GM19035 (cell line): ENCODE results near the gene RNASEH2A.
"Not testable (repeated sequence)": the region's sequence is repeated elsewhere in the genome, so short reads cannot be mapped to it uniquely, and the experiment has no call there.

Experiments
- ATAC-seq: cut with Tn5 transposase; IDR thresholded peaks from one replicate; pipeline ENCODE4 v1.9.1; 2021; ENCODE audit not compliant: unreplicated experiment

RNASEH2A gene

DNA sequence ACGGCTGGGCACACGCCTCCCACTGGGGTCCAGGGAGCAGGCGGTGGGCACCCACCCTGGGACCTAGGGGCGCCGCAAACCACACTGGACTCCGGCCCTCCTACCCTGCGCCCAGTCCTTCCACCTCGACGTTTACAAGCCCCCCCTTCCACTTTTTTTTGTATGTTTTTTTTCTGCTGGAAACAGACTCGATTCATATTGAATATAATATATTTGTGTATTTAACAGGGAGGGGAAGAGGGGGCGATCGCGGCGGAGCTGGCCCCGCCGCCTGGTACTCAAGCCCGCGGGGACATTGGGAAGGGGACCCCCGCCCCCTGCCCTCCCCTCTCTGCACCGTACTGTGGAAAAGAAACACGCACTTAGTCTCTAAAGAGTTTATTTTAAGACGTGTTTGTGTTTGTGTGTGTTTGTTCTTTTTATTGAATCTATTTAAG lies 13.5 kb upstream of the RNASEH2A start:
- ATAC-seq = no peak

DNA sequence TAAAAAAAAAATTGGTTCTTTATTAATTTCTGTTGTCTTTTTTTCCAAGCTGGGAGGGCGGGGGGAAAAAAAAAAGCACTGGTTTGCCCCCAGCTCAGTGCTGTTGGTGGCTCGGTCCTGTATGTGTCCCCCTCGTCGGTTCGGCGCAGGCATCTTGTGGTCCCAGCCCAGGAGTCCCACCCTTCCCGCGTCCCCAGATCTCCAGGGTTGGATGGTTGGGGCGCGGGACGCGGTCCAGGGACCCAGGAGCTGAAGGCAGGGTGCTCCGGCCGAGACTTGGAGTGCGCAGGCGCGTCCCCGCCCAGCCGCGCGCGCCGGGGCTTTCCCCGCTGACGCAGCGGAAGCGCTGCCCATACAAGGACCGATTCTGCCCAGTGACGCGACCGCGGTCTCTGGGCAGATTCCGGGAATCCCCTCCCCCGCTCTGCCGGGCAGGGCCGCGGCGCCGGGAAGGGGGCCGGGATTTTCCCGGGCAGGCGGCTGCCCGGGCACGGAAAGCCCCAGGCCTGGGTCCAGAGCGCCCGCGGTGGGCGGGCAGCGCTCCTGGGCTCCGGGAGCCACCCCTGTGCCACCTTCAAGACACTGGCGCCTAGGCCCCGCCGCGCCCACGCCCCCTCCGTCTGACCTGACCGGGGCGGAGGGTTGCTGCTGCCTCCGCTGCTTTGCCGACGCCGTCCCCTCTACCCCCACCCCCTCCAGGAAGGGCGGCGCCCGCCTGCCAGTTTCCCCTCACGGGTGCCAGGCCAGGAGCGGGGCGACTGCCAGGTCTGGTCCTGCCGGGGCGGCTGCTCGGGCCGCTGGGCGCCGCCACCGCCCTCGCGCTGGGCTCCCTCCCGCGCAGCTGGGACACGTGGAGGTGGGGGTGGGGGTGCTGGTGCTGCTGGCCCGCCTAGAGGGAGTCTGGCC lies 12.8 kb upstream of the RNASEH2A start:
- peak; percentile 34 for ATAC-seq

DNA sequence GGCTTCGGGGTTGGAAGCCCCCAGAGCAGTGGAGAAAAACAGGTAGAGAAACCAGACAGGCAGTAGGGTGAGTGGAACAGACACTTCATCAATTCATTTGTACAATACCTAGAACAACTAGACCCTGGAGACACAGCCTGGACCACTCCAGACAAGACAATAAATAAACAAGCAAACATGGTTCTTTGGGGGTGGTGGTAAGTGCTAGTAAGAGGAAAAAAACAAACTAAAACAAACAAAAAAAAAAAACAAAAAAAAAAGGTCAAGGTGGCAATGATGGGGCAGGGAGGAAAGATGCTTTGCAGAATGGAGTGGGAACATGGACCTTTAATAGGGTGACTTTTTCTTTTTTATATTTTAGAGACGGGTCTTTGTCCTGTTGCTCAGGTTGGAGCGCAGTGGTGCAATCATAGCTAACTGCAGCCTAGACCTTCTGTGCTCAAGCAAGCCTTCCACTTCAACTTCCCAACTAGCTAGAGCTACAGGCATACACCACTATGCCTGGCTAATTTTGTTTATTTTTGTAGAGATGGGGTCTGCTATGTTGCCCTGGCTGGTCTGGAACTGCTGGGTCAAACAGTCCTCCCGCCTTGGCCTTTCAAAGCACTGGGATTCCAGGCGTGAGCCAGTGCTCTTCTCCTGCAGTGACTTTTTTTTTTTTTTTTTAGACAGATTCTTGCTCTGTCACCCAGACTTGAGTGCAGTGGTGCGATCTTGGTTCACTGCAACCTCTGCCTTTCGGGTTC lies 12.0 kb upstream of the RNASEH2A start:
- ATAC-seq = no peak

DNA sequence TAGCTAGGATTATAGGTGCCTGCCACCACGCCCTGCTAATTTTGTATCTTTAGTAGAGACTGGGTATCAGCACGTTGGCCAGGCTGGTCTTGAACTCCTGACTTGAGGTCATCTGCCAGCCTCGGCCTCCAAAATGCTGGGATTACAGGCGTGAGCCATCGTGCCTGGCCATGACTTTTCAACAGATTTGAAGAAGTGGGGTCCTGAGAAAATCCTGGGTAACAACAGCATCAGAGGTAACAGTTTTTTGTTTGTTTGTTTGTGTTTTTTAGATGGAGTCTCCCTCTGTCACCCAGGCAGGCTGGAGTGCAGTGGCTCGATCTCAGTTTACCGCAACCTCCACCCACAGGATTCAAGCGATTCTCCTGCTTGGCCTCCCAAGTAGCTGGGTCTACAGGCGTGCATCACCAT lies 11.4 kb upstream of the RNASEH2A start:
- ATAC-seq = no peak

DNA sequence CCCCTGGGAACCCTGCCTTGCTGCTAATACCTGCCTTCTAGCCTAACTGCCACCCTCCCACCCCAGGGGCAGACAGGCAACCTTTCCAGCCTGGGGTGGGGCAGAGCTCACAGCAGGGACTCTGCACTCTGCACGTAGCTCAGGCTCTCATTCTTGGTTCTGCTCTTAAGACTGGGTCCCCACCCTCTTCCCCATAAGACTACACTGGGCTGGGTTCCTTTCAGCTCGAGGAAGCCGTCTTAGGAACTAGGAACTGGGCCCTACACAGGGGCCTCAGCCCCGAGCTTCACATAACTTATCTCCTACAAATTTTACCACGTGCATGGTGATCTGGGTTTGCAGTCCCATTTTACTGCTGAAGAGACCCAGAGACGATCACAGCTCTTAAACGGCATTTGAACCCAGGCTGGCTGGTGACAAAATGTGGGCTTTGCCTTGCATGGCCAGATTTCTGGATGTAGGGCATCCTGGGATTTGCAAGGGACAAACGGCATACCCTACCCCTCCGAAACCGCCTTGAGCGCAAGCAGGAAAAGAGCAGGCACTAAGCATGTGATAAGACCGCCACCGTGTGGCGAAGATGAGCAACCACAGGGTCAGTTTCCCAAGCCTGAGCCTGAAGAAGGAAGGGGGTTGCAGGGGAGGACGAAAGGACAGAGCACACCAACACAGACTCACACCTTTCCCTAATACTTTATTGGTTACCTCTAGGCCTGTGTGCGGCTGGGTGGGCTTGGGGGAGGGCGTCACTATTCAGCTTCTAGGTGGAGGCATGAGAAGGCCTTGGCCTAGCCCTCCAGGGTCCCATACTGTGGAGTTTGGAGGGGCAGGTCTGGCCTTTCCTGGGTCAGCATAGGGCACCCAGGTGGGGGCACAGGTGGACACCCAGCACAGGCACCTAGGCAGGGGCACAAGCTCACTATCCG lies 10.0 kb upstream of the RNASEH2A start:
- no peak for ATAC-seq

DNA sequence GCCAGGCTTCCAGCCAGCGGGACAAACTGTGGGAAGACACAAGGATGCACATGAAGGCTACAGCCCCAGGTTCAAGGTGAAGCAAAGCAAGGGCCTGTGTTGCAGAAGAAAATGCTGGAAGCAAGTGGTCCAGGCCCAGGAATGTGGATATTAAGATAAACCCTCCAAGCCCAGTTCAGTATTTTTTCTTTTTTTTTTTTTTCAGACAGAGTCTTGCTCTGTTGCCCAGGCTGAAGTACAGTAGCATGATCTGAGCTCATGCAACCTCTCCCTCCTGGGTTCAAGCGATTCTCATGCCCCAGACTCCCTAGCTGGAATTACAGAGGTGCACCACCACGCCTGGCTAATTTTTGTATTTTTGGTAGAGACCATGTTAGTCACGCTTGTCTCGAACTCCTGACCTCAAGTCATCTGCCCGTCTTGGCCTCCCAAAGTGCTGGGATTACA lies 9.2 kb upstream of the RNASEH2A start:
- no peak for ATAC-seq

DNA sequence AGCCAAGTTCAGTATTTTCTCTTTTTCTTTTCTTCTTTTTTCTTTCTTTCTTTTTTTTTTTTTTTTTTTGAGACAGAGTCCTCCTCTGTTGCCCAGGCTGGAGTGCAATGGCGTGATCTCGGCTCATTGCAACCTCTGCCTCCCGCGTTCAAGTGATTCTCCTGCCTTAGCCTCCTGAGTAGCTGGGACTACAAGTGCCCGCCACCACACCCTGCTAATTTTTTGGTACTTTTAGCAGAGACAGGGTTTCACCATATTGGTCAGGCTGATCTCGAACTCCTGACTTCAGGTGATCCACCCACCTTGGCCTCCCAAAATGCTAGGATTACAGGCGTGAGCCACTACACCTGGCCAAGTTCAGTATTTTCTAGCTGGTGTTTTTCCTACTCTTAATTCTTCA lies 8.8 kb upstream of the RNASEH2A start:
- ATAC-seq = not testable (repeated sequence)

DNA sequence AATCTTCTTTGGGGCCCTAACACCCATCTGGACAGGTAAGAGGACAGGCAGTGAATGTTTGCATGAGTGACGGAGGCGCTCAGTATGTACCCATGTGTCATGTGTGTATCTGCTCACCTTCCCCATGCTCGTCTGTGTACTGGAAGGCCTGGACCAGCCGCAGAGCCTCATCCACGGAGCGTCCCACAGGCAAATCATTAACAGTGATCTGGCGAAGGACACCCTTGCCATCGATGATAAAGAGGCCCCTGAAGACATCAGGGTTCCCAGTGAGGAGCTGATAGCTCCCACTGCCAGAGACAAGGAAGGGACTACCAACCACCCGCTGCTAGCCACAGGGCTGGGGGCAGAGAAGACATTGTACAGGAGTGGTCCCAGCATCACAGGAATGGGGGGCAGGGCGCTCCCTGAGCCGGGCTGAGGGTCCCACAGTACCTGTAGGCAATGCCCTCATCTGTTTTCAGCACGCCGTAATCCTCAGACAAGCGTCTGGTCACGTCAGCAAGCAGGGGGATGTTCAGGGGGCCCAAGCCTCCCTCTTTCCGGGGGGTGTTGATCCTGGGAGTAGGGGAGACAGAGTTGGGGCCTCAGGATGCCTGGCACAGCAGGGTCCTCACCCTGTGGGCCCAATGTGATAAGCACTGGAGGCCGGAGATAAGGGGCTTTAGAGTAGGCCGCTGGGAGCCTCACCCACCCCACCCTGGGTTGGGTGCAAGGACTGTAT lies 6.5 kb upstream of the RNASEH2A start:
- no peak for ATAC-seq

DNA sequence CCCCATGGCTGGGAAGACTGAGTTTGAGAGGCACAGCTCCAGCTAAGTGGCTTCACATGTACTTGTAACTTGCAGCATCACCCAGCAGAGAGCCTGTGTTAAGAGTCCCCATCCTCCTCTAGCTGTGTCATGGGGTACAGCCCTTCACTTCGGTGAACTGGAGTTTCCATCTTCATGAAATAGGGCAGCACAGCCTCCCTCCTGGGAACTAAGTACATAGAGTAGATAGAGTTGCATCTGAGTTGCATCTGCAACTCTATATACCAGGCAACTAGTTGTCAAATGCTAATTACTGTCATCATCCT lies 6.0 kb upstream of the RNASEH2A start:
- no peak for ATAC-seq

DNA sequence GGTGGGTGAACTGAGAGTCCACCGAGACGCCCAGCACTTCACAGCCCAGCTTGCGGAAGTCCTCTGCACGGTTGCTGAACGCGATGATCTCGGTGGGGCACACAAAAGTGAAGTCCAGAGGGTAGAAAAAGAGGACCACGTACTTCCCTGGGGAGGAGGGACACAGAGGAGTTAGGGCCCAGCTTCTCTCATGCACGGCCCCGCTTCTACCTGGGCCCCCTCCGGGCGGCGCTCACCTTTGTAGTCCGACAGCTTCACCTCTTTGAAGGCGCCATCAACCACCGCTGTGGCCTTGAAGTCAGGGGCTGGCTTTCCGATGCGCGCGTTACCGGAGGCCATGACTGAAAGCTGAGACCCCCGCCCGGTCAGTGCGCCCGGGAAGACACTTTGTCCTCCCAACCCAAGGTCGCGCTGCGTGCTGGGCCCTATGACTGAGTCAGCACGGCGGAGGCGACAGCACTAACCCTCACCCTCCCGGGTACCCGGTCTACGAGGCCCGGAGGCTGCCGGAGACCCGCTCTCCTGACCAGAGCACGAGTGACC lies 5.4 kb upstream of the RNASEH2A start:
- no peak for ATAC-seq

DNA sequence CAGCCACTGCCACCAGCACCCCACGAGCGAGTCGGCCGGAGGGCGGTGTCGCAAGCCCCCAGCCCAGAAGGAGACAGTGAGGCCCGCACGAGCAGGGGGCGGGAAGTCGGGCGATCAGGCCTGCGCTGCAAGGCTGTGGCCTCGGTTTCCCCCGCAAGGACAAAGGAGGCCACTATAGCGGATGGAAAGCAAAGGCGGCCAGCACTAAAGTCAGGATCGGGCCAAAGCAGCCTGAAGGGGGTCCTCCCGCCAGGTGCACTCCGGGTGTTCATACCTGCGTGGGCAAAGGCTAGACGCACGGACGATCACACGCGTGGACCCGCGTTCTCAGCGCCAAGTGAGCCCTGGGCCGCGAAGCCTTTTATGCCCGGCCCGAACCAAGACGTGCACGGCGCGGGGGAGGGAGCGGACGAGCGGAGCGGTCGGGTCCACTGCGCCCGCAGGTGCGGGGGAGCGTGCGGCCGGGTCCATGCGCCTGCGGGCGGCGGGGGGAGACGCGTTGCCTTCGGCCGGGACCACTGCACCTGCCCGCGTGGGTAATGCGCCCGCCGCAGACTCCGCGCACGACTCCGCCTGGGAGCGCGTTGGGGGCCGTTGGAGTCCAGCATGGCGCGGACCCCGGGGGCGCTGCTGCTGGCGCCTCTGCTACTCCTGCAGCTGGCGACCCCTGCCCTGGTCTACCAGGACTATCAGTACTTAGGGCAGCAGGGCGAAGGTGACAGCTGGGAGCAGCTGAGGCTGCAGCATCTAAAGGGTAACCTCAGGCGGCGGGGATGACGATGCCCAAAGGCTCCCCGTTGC lies 4.7 kb upstream of the RNASEH2A start, which contains the start of the genes PRDX2 and THSD8:
PRDX2 (minus strand) TSS at position 335 of the 801 bp plus-strand sequence. CDS start 539 bp downstream, outside the sequence.
THSD8 (plus strand) TSS at position 604 of the 801 bp plus-strand sequence; CDS start at position 607, 3 bp downstream.
- no peak for ATAC-seq

DNA sequence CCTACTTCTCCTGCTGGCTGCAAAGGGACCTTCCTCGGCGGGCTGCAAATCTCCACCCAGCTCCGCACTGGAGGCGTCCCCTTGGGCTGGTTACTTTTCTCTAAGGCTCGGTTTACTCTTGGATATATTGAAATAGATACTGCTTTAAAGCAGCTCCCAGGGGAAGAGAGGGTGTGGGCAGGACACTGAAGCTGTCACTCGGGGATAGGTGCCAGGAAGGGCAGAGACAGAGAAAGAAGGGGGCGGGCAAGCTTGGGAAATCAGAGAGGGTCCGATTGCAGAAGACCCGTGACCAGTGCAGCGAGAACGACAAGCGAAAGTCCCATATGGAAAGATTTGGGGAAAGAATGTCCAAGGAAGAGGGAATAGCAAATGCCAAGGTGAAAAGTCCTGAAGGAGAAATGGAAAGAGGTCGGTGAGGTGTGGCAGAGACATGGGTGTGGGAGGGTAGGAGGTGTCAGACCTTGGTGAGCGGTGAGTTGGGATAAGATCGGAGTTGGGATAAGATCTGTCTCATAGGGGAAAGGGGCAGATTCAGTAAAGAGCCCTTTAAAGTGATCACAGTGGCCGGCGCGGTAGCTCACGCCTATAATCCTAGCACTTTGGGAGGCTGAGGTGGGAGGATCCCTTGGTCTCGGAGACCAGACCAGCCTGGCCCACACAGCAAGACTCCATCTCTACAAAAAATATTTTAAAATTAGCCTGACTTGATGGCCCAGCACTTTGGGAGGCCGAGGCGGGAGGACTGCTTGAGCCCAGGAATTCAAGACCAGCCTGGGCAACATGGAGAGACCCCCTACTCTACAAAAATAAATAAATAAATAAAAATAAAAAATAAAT lies 3.9 kb upstream of the RNASEH2A start:
- no peak for ATAC-seq

DNA sequence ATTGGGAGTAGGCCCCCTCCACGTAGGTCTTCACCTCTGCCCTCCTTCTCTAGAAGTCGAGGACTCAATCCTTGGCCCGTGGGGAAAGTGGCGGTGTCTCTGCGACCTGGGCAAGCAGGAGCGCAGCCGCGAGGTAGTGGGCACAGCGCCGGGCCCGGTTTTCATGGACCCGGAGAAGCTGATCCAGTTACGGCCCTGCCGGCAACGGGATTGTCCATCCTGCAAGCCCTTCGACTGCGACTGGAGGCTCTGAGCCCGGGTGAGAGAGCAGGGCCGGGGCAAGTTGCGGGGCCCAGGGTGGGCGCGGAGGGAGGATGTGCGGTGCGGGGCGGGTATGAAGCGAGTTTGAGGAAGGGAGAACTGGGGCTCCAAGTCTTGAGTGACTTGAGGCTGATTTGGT lies 2.3 kb upstream of the RNASEH2A start:
- no peak for ATAC-seq

DNA sequence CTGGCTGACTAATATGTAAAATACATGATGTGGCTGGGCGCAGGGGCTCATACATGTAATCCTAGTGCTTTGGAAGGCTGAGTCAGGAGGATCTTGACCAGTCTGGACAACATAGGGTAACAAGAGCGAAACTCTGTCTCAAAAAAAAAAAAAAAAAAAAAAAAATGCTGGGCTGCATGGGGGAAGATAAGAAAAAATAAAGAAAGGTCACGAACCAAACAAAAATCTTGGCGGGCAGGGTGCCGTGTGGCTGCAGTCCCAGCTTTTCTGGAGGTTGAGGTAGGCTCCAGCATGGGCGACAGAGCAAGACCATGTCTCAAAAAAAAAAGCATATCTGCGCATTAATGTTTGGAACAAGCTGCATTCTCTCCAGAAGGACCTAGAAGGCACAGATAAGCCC lies 8.7 kb downstream of the RNASEH2A start:
- ATAC-seq = no peak

DNA sequence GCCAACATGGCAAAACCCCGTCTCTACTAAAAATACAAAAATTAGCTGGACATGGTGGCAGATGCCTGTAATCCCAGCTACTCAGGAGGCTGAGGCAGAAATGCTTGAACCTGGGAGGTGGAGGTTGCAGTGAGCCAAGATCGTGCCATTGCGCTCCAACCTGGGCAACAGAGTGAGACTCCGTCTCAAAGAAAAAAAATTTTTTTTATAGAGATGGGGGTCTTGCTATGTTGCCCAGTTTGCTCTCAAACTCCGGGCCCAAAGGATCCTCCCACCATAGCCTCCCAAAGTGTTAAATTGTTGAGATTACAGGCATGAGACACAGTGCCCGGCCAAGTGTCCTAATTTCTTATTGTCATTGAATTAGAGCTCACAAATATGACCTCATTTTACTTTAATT lies 10.8 kb downstream of the RNASEH2A start:
- not testable (repeated sequence) for ATAC-seq

DNA sequence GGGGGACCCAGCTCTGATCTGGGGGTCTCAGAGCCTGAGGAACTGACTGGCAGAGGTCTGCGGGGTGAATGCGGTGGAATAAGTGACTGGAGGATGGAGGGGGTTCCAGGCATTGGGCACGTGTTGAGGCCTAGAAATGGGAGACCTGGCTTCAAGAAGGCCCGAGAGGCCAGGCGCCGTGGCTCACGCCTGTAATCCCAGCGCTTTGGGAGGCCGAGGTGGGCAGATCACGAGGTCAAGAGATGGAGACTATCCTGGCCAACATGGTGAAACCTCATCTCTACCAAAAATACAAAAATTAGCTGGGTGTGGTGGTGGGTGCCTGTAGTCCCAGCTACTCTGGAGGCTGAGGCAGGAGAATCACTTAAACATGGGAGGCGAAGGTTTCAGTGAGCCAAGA lies 11.4 kb downstream of the RNASEH2A start:
- not testable (repeated sequence) for ATAC-seq

DNA sequence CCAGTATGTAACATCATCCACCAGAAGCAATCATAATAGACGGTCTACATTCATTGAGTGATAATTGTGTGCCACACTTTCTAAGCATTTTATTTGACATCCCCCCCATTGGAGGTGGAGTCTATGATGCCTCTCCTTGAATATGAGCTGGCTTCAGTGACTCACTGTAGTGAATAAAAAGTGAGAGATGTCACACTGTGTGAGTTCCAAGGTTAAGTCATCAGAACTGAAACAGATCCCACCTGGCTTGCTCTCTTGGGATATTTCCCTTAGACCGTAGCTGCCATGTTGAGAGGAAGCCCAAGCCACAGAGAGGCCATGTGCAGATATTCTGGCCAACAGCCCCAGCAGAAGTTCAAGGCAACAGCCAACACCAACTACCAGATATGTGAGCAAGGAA lies 15.4 kb downstream of the RNASEH2A start:
- ATAC-seq = no peak
